Natural killer cell treated with Interleukin-12 subunit alpha and Interleukin-12 subunit beta and Interleukin-15 and Interleukin-18, amount 100 ng/mL, for 72 hours (primary cell): ENCODE results near the gene PDE2A. TPM values are rescaled to one million over a fixed set of nuclear protein-coding genes. Genes with fewer than 3 reads are reported as not detected.
A peak's percentile ranks its signal among the peaks of the same experiment; 100 is the strongest.
"Not testable (repeated sequence)": the region's sequence is repeated elsewhere in the genome, so short reads cannot be mapped to it uniquely, and the experiment has no call there.

ENCODE experiments used
- ATAC-seq, 2 donors: fragments of 150-1000 bp; cut with Tn5 transposase in 1 of 2; sonication (Bioruptor Pico), chemical (Tn5 transposase) in 1 of 2; 2 replicates each; pipeline ENCODE4 v1.10.0; 2021
- DNase-seq: peaks from one replicate; pipeline ENCODE4 v3.0.0; 2022; ENCODE audit warnings: low spot score
- H3K27ac Mint-ChIP-seq, 2 donors: 1 replicate in 1 of 2; 2 replicates in 1 of 2; pipeline ENCODE4 v1.8.0; 2022; ENCODE audit warnings: mixed read lengths in 2 of 2, mild to moderate bottlenecking in 1 of 2, moderate library complexity in 1 of 2
- H3K27me3 Mint-ChIP-seq, 2 donors: 1 replicate in 1 of 2; 2 replicates in 1 of 2; pipeline ENCODE4 v1.8.0; 2022; ENCODE audit warnings: mixed read lengths in 2 of 2
- H3K36me3 Mint-ChIP-seq: one replicate; pipeline ENCODE4 v1.8.0; 2022; ENCODE audit warnings: mixed read lengths
- H3K4me1 Mint-ChIP-seq, 2 donors: 1 replicate in 1 of 2; 2 replicates in 1 of 2; pipeline ENCODE4 v1.8.0; 2022; ENCODE audit warnings: low read depth in 2 of 2, mixed read lengths in 2 of 2, mild to moderate bottlenecking in 1 of 2
- H3K4me3 Mint-ChIP-seq: one replicate; pipeline ENCODE4 v1.8.0; 2022; ENCODE audit warnings: mixed read lengths
- H3K9me3 Mint-ChIP-seq: 2 replicates; pipeline ENCODE4 v1.8.0; 2022; ENCODE audit warnings: mixed read lengths
- total RNA-seq, 2 donors: library from RNA; stranded (reverse); gene quantifications; one replicate each; pipeline ENCODE4 v1.2.3, GENCODE V29; 2022

PDE2A gene
- total RNA-seq, 2 donors from 2014 or later, result 2.5 to 7.7 TPM

- Mint-ChIP-seq H3K4me3 (no peak overlapping the region), H3K27ac (no peak overlapping the region), H3K36me3 (no peaks in the 10 kb centered on the region), H3K4me1 (peaks cover 17 to 18% of the 10 kb centered on the region in 2 donors), H3K27me3 (no peaks in the 10 kb centered on the region), H3K9me3 (no peaks in the 10 kb centered on the region)
- ATAC-seq (no peak), DNase-seq (peak; percentile 23)
Measured at GRCh38 chr11:72576243-72576595, 98.0 kb downstream of the PDE2A start.

- DNase-seq, result peak; percentile 16
- Mint-ChIP-seq H3K27ac (no peak overlapping the region), H3K27me3 (no peaks in the 10 kb centered on the region), H3K36me3 (no peaks in the 10 kb centered on the region), H3K4me1 (peaks cover 23% of the 10 kb centered on the region in 2 donors), H3K9me3 (no peaks in the 10 kb centered on the region), H3K4me3 (no peak overlapping the region)
- ATAC-seq, result no peak
Measured at GRCh38 chr11:72575533-72576242, 98.5 kb downstream of the PDE2A start.

GRCh38 chr11:72574548-72575460 lies 99.4 kb downstream of the PDE2A start:
- Mint-ChIP-seq H3K4me3 (no peak overlapping the region), H3K9me3 (no peaks in the 10 kb centered on the region), H3K36me3 (no peaks in the 10 kb centered on the region), H3K4me1 (peaks cover 32% of the 10 kb centered on the region in 2 donors), H3K27me3 (no peaks in the 10 kb centered on the region), H3K27ac (peak overlapping the region in 1 of 2 donors; percentile 57)
- DNase-seq (peak; percentile 54), ATAC-seq (no peak)

- peak overlapping the region in 1 of 2 donors; percentile 57 for H3K27ac Mint-ChIP-seq
- ATAC-seq (no peak), DNase-seq (peak; percentile 41)
- H3K27me3 Mint-ChIP-seq, result no peaks in the 10 kb centered on the region
- H3K4me3 Mint-ChIP-seq, result peak overlapping the region; percentile 22
- peaks cover 34 to 35% of the 10 kb centered on the region in 2 donors for H3K4me1 Mint-ChIP-seq
- H3K36me3 Mint-ChIP-seq, result no peaks in the 10 kb centered on the region
- no peaks in the 10 kb centered on the region for H3K9me3 Mint-ChIP-seq
Measured at GRCh38 chr11:72573855-72574445, 100.3 kb downstream of the PDE2A start.

- H3K9me3 Mint-ChIP-seq, result no peaks in the 10 kb centered on the region
- H3K4me3 Mint-ChIP-seq, result peak overlapping the region; percentile 22
- ATAC-seq, result peak; percentile 73 to 77
- peak; percentile 45 for DNase-seq
- H3K27ac Mint-ChIP-seq, result no peak overlapping the region
- H3K4me1 Mint-ChIP-seq, result peaks cover 35 to 37% of the 10 kb centered on the region in 2 donors
- H3K36me3 Mint-ChIP-seq, result no peaks in the 10 kb centered on the region
- no peaks in the 10 kb centered on the region for H3K27me3 Mint-ChIP-seq
Measured at GRCh38 chr11:72573072-72573854, 101.0 kb downstream of the PDE2A start.

- H3K9me3 Mint-ChIP-seq, H3K36me3 Mint-ChIP-seq, ATAC-seq, H3K27me3 Mint-ChIP-seq, H3K4me3 Mint-ChIP-seq: not testable (repeated sequence)
- peak; percentile 18 for DNase-seq
- H3K27ac Mint-ChIP-seq, result peak overlapping the region in 1 of 2 donors; percentile 66
- peaks cover 35 to 37% of the 10 kb centered on the region in 2 donors for H3K4me1 Mint-ChIP-seq
Measured at GRCh38 chr11:72572540-72572939, 101.7 kb downstream of the PDE2A start.

GRCh38 chr11:72570893-72571661 lies 103.1 kb downstream of the PDE2A start:
- peak overlapping the region; percentile 66 to 87 for H3K27ac Mint-ChIP-seq
- no peaks in the 10 kb centered on the region for H3K9me3 Mint-ChIP-seq
- H3K4me1 Mint-ChIP-seq, result peaks cover 35 to 37% of the 10 kb centered on the region in 2 donors
- peak overlapping the region; percentile 83 for H3K4me3 Mint-ChIP-seq
- DNase-seq (peak; percentile 56), ATAC-seq (no peak)
- no peaks in the 10 kb centered on the region for H3K27me3 Mint-ChIP-seq
- H3K36me3 Mint-ChIP-seq, result no peaks in the 10 kb centered on the region

GRCh38 chr11:72569966-72570892 lies 104.0 kb downstream of the PDE2A start:
- Mint-ChIP-seq H3K9me3 (no peaks in the 10 kb centered on the region), H3K4me3 (peak overlapping the region; percentile 53), H3K4me1 (peaks cover 35 to 37% of the 10 kb centered on the region in 2 donors), H3K36me3 (no peaks in the 10 kb centered on the region), H3K27me3 (no peaks in the 10 kb centered on the region), H3K27ac (peak overlapping the region; percentile 66 to 87)
- DNase-seq (peak; percentile 63), ATAC-seq (peak; percentile 80 to 82)

GRCh38 chr11:72568861-72569260 lies 105.4 kb downstream of the PDE2A start:
- Mint-ChIP-seq H3K27ac (peak overlapping the region; percentile 66 to 87), H3K4me3 (no peak overlapping the region), H3K27me3 (no peaks in the 10 kb centered on the region), H3K9me3 (no peaks in the 10 kb centered on the region), H3K4me1 (peaks cover 30 to 34% of the 10 kb centered on the region in 2 donors), H3K36me3 (no peaks in the 10 kb centered on the region)
- peak; percentile 1 for DNase-seq
- no peak for ATAC-seq

GRCh38 chr11:72562431-72562830 lies 111.8 kb downstream of the PDE2A start:
- H3K27ac Mint-ChIP-seq, result no peak overlapping the region
- no peak overlapping the region for H3K4me3 Mint-ChIP-seq
- H3K9me3 Mint-ChIP-seq, result no peaks in the 10 kb centered on the region
- DNase-seq (no peak), ATAC-seq (no peak)
- H3K36me3 Mint-ChIP-seq, result no peaks in the 10 kb centered on the region
- H3K4me1 Mint-ChIP-seq, result no peaks in the 10 kb centered on the region
- H3K27me3 Mint-ChIP-seq, result no peaks in the 10 kb centered on the region

GRCh38 chr11:72561856-72562255 lies 112.4 kb downstream of the PDE2A start:
- Mint-ChIP-seq H3K27ac (no peak overlapping the region), H3K9me3 (no peaks in the 10 kb centered on the region), H3K27me3 (no peaks in the 10 kb centered on the region), H3K4me1 (no peaks in the 10 kb centered on the region), H3K36me3 (no peaks in the 10 kb centered on the region), H3K4me3 (no peak overlapping the region)
- no peak for DNase-seq
- ATAC-seq, result no peak

- H3K9me3 Mint-ChIP-seq, ATAC-seq, H3K27ac Mint-ChIP-seq, H3K27me3 Mint-ChIP-seq, H3K4me1 Mint-ChIP-seq, DNase-seq, H3K4me3 Mint-ChIP-seq, H3K36me3 Mint-ChIP-seq: not testable (repeated sequence)
Measured at GRCh38 chr11:72560864-72561263, 113.4 kb downstream of the PDE2A start.
